Stimulated activated CD4-positive, alpha-beta T cell treated with anti-CD3 and anti-CD28 coated beads, TNF-alpha, amount 100 ng/mL, for 24 hours (primary cell): ENCODE results near the gene CR2.
"Not testable (repeated sequence)": the region's sequence is repeated elsewhere in the genome, so short reads cannot be mapped to it uniquely, and the experiment has no call there.

ENCODE experiments used
- DNase-seq, 3 experiments: peaks; one replicate each; pipeline ENCODE4 v3.0.0-alpha.2; 2020; ENCODE audit warnings: low read depth in 3 of 3

CR2 gene

GRCh38 chr1:207454046-207454964, at the start of gene CR2:
Gene CR2, plus strand, starts transcription at chr1:207454328. Its CDS starts 91 bp downstream, at chr1:207454419.
- DNase-seq = peak; percentile 29 to 53 (median 29)

GRCh38 chr1:207404849-207405525, 49.1 kb upstream of the CR2 start:
- no peak for DNase-seq

GRCh38 chr1:207405814-207406213, 48.3 kb upstream of the CR2 start:
- no peak for DNase-seq

GRCh38 chr1:207407655-207408260, 46.4 kb upstream of the CR2 start:
- no peak for DNase-seq

GRCh38 chr1:207412845-207413244, 41.3 kb upstream of the CR2 start:
- DNase-seq = no peak

GRCh38 chr1:207414606-207415108, 39.5 kb upstream of the CR2 start:
- peak in 1 of 3 experiments; percentile 29 for DNase-seq

GRCh38 chr1:207417076-207417475, 37.1 kb upstream of the CR2 start:
- DNase-seq = no peak

- no peak for DNase-seq
Observed at GRCh38 chr1:207418351-207418750, 35.8 kb upstream of the CR2 start.

- no peak for DNase-seq
Observed at GRCh38 chr1:207420109-207420508, 34.0 kb upstream of the CR2 start.

- DNase-seq = no peak
Observed at GRCh38 chr1:207421078-207421477, 33.0 kb upstream of the CR2 start.

GRCh38 chr1:207423560-207424292, 30.4 kb upstream of the CR2 start:
- no peak for DNase-seq

GRCh38 chr1:207424570-207425131, 29.5 kb upstream of the CR2 start:
- no peak for DNase-seq

- DNase-seq = no peak
Observed at GRCh38 chr1:207427832-207428585, 26.1 kb upstream of the CR2 start.

- DNase-seq = no peak
Observed at GRCh38 chr1:207428783-207429182, 25.3 kb upstream of the CR2 start.

GRCh38 chr1:207429963-207430362, 24.2 kb upstream of the CR2 start:
- no peak for DNase-seq

- DNase-seq = no peak
Observed at GRCh38 chr1:207430602-207431001, 23.5 kb upstream of the CR2 start.

- no peak for DNase-seq
Observed at GRCh38 chr1:207431508-207431907, 22.6 kb upstream of the CR2 start.

GRCh38 chr1:207433435-207433834, 20.7 kb upstream of the CR2 start:
- no peak for DNase-seq

- DNase-seq = not testable (repeated sequence)
Observed at GRCh38 chr1:207436746-207437145, 17.4 kb upstream of the CR2 start.

GRCh38 chr1:207440626-207441025, 13.5 kb upstream of the CR2 start:
- DNase-seq = no peak
